Kidney (tissue), 14 donors: ENCODE data around the gene ARHGAP44. TPM values are rescaled to one million over a fixed set of nuclear protein-coding genes. Genes with fewer than 3 reads are reported as not detected.

Experiments used
- DNase-seq, 5 donors: peaks; one replicate each; pipeline ENCODE4 v3.0.0-alpha.2; 2013 to 2020
- FAIRE-seq: peaks from 2 replicates; lab custom pipeline; 2012; peaks lifted over from hg19 to GRCh38; lab: Jason Lieb, UNC
- H3K27ac ChIP-seq, 2 donors: one replicate each; pipeline ENCODE4 v1.7.0; 2013; ENCODE audit warnings: low read depth in 2 of 2, low read length in 2 of 2, inconsistent platforms in 1 of 2
- H3K27me3 ChIP-seq: one replicate; pipeline ENCODE4 v1.7.1; 2013; ENCODE audit warnings: low read length, inconsistent platforms; ENCODE audit not compliant: control insufficient read depth, insufficient read depth
- H3K36me3 ChIP-seq, 3 donors: one replicate each; pipeline versions ENCODE4 v1.7.0 to v1.7.1; 2013; ENCODE audit warnings: low read length in 3 of 3, control low read depth in 1 of 3, inconsistent platforms in 1 of 3; ENCODE audit not compliant: insufficient read depth in 3 of 3, control insufficient read depth in 2 of 3
- H3K4me1 ChIP-seq, 3 donors: one replicate each; pipeline versions ENCODE4 v1.7.0 to v1.7.1; 2013; ENCODE audit warnings: low read length in 3 of 3, inconsistent platforms in 1 of 3, low read depth in 1 of 3; ENCODE audit not compliant: control insufficient read depth in 2 of 3, insufficient read depth in 2 of 3
- H3K4me3 ChIP-seq, 3 donors: one replicate each; pipeline versions ENCODE4 v1.7.0 to v1.8.1; 2013; ENCODE audit warnings: low read length in 3 of 3, control low read depth in 1 of 3, inconsistent platforms in 1 of 3
- H3K9ac ChIP-seq, 3 donors: one replicate each; pipeline versions ENCODE4 v1.7.0 to v1.7.1; 2013; ENCODE audit warnings: low read length in 3 of 3, control low read depth in 1 of 3, inconsistent platforms in 1 of 3
- H3K9me3 ChIP-seq, 3 donors: one replicate each; pipeline versions ENCODE4 v1.7.0 to v1.7.1; 2013; ENCODE audit warnings: low read length in 3 of 3, control low read depth in 1 of 3, inconsistent platforms in 1 of 3; ENCODE audit not compliant: control insufficient read depth in 2 of 3, insufficient read depth in 1 of 3
- CTCF ChIP-seq: IDR thresholded peaks from 3 replicates; pipeline ENCODE4 v1.5.1; 2012; ENCODE audit warnings: mild to moderate bottlenecking, moderate library complexity, borderline replicate concordance; ENCODE audit not compliant: insufficient read depth; ENCODE audit errors: extremely low read depth
- intact Hi-C: fragments of 100-400 bp; cut with DNase I; formaldehyde crosslinking; loops from one replicate; pipeline ENCODE4 v1.11.1; 2022
- polyA plus RNA-seq: library from polyadenylated mRNA; stranded (reverse); fragments of 350-450 nt; fragmentation: Illumina TruSeq; extraction: RNeasy Lipid Tissue Mini Kit (QIAGEN cat#74804); gene quantifications from one replicate; pipeline ENCODE4 v1.2.3, GENCODE V29; 2014; ENCODE audit warnings: low read depth, low replicate concordance; ENCODE audit not compliant: insufficient read depth
- total RNA-seq: library from RNA; stranded (reverse); fragmentation: NEBNext Ultra II Directional; extraction: Animal tissue kit (Norgen Biotek cat#: 25700); gene quantifications from one replicate; pipeline ENCODE4 v1.2.1, GENCODE V29; 2021
- donor health status: control.
- donor health status: control.
- donor health status: control.
- donor health status: control.
- donor health status: control.
- donor health status: DM: yes; HTN: yes; CAD: no.
- donor health status: Normal renal cell carcinoma (clear cell type).

ARHGAP44 gene
- total and polyA plus RNA-seq, 2 donors from 2014 or later = 3.7 to 8.4 TPM

GRCh38 chr17:13010959-13011358, 221.7 kb downstream of the ARHGAP44 start:
- H3K36me3 ChIP-seq = peaks cover 11 to 39% (median 30%) of the 10 kb centered on the region in 3 donors
- H3K27ac ChIP-seq = no peak overlapping the region
- no peaks in the 10 kb centered on the region for H3K4me1 ChIP-seq
- H3K4me3 ChIP-seq = no peak overlapping the region
- no peak overlapping the region for H3K9ac ChIP-seq
- no peak for TF ChIP-seq CTCF
- DNase-seq (no peak), FAIRE-seq (no peak)
- no peaks in the 10 kb centered on the region for H3K27me3 ChIP-seq
- H3K9me3 ChIP-seq = no peaks in the 10 kb centered on the region
- intact Hi-C loops = no loop called here

GRCh38 chr17:13014801-13015200, 225.5 kb downstream of the ARHGAP44 start:
- no peak for DNase-seq
- H3K9me3 ChIP-seq = no peaks in the 10 kb centered on the region
- intact Hi-C loops = no loop called here

GRCh38 chr17:13016881-13017654, 227.8 kb downstream of the ARHGAP44 start:
- FAIRE-seq (no peak), DNase-seq (peak in 1 of 5 donors; percentile 18)
- TF ChIP-seq CTCF = no peak
- intact Hi-C loops = no loop called here
- Histone ChIP-seq H3K27ac (peak overlapping the region; percentile 13 to 64), H3K9me3 (no peaks in the 10 kb centered on the region), H3K4me3 (peak overlapping the region; percentile 77 to 92 (median 89)), H3K4me1 (peaks cover 0 to 4% (median 2%) of the 10 kb centered on the region in 3 donors), H3K27me3 (no peaks in the 10 kb centered on the region), H3K36me3 (peaks cover 14 to 27% (median 21%) of the 10 kb centered on the region in 3 donors), H3K9ac (peak overlapping the region; percentile 76 to 86 (median 80))

More at GRCh38 chr17:13014801-13015200, 225.5 kb downstream of the ARHGAP44 start:
- Histone ChIP-seq H3K27me3 (no peaks in the 10 kb centered on the region), H3K27ac (no peak overlapping the region), H3K9ac (no peak overlapping the region), H3K36me3 (peaks cover 14 to 39% (median 30%) of the 10 kb centered on the region in 3 donors), H3K4me3 (no peak overlapping the region), H3K4me1 (peaks cover 0 to 4% (median 2%) of the 10 kb centered on the region in 3 donors)
- no peak for TF ChIP-seq CTCF
- no peak for FAIRE-seq
